Neural cell (in vitro differentiated cells): ENCODE data around the gene GALNT1. TPM values are rescaled to one million over a fixed set of nuclear protein-coding genes. Genes with fewer than 3 reads are reported as not detected.

ENCODE experiments used
- H2AFZ ChIP-seq: fragments of 200-600, 300-800 bp; sonication (generic), shearing (Covaris generic); 2 replicates; pipeline ENCODE4 v1.6.0; 2014; ENCODE audit warnings: low read depth, mild to moderate bottlenecking, antibody characterized with exemption, low read length, moderate library complexity
- H3F3A ChIP-seq: fragments of 200-600 bp; shearing (Covaris generic); 2 replicates; pipeline ENCODE4 v1.6.1; 2016; ENCODE audit warnings: mild to moderate bottlenecking, moderate library complexity, mixed read lengths, antibody characterized with exemption, low read length; ENCODE audit not compliant: insufficient read depth, poor library complexity, severe bottlenecking
- H3K27ac ChIP-seq: fragments of 200-600, 300-800 bp; sonication (generic), shearing (Covaris generic); 2 replicates; pipeline ENCODE4 v1.5.1; 2014; ENCODE audit warnings: mild to moderate bottlenecking, low read length, moderate library complexity
- H3K27me3 ChIP-seq: fragments of 300-800, 200-600 bp; sonication (generic), shearing (Covaris generic); 2 replicates; pipeline ENCODE4 v1.6.0; 2014; ENCODE audit warnings: mild to moderate bottlenecking, low read depth, low read length, moderate library complexity; ENCODE audit not compliant: insufficient read depth
- H3K36me3 ChIP-seq: fragments of 300-800, 200-600 bp; sonication (generic), shearing (Covaris generic); 2 replicates; pipeline ENCODE4 v1.5.1; 2014; ENCODE audit warnings: mild to moderate bottlenecking, antibody characterized with exemption, low read length, moderate library complexity; ENCODE audit not compliant: insufficient read depth
- H3K4me2 ChIP-seq: fragments of 300-800, 200-600 bp; sonication (generic), shearing (Covaris generic); 2 replicates; pipeline ENCODE4 v1.6.0; 2014; ENCODE audit warnings: mild to moderate bottlenecking, low read length
- H3K4me3 ChIP-seq: fragments of 300-800, 200-600 bp; sonication (generic), shearing (Covaris generic); 2 replicates; pipeline ENCODE4 v1.5.1; 2014; ENCODE audit warnings: mild to moderate bottlenecking, low read length, moderate library complexity
- H3K79me2 ChIP-seq: fragments of 200-600 bp; shearing (Covaris generic); replicated peaks from 2 replicates; pipeline ENCODE4 v1.6.0; 2014; ENCODE audit warnings: mild to moderate bottlenecking, low read length, moderate library complexity; ENCODE audit not compliant: insufficient read depth
- H3K9ac ChIP-seq: fragments of 300-800, 200-600 bp; sonication (generic), shearing (Covaris generic); 2 replicates; pipeline ENCODE4 v1.6.1; 2016; ENCODE audit warnings: mild to moderate bottlenecking, low read length, mixed read lengths
- H3K9me2 ChIP-seq: fragments of 200-600 bp; shearing (Covaris generic); 2 replicates; pipeline ENCODE4 v1.6.1; 2016; ENCODE audit warnings: mild to moderate bottlenecking, low read length, mixed read lengths; ENCODE audit not compliant: insufficient read depth
- H3K9me3 ChIP-seq: fragments of 200-600, 300-800 bp; sonication (generic), shearing (Covaris generic); 2 replicates; pipeline ENCODE4 v1.6.1; 2016; ENCODE audit warnings: mild to moderate bottlenecking, mixed run types, low read length, moderate library complexity, mixed read lengths
- H4K20me1 ChIP-seq: fragments of 200-600 bp; shearing (Covaris generic); 2 replicates; pipeline ENCODE4 v1.6.1; 2016; ENCODE audit warnings: mild to moderate bottlenecking, mixed run types; ENCODE audit not compliant: insufficient read depth
- CTCF ChIP-seq: fragments of 450-650 bp; IDR thresholded peaks from 2 replicates; pipeline ENCODE4 v1.5.1; 2014; ENCODE audit warnings: antibody characterized with exemption, mild to moderate bottlenecking, moderate library complexity; ENCODE audit not compliant: poor library complexity, severe bottlenecking
- EP300 ChIP-seq: fragments of 450-650 bp; conservative IDR thresholded peaks from 2 replicates; pipeline ENCODE4 v1.6.1; 2014; ENCODE audit warnings: antibody characterized with exemption, mild to moderate bottlenecking, moderate library complexity; ENCODE audit not compliant: poor library complexity, severe bottlenecking
- EZH2 ChIP-seq: fragments of 200-600, 300-800 bp; shearing (Covaris generic), sonication (generic); IDR thresholded peaks from 2 replicates; pipeline ENCODE4 v1.6.1; 2014; ENCODE audit warnings: antibody characterized with exemption, low read length, borderline replicate concordance, mild to moderate bottlenecking; ENCODE audit not compliant: insufficient read depth, poor library complexity, severe bottlenecking
- MXI1 ChIP-seq: fragments of 450-650 bp; conservative IDR thresholded peaks from 2 replicates; pipeline ENCODE4 v1.6.1; 2014; ENCODE audit warnings: antibody characterized with exemption, mild to moderate bottlenecking; ENCODE audit not compliant: poor library complexity, severe bottlenecking
- POLR2AphosphoS5 ChIP-seq: IDR thresholded peaks from 2 replicates; pipeline ENCODE4 v1.6.1; 2012
- RAD21 ChIP-seq: fragments of 450-650 bp; conservative IDR thresholded peaks from 2 replicates; pipeline ENCODE4 v1.6.1; 2014; ENCODE audit warnings: antibody characterized with exemption, mild to moderate bottlenecking, moderate library complexity
- SMC3 ChIP-seq: fragments of 450-650 bp; conservative IDR thresholded peaks from 2 replicates; pipeline ENCODE4 v1.6.1; 2014; ENCODE audit warnings: antibody characterized with exemption, mild to moderate bottlenecking, moderate library complexity; ENCODE audit not compliant: poor library complexity
- TAF1 ChIP-seq: IDR thresholded peaks from 2 replicates; pipeline ENCODE4 v1.6.1; 2012; ENCODE audit warnings: low read depth
- polyA plus RNA-seq: library from polyadenylated mRNA; depleted of rRNA; stranded (reverse); fragments of >200 nt; gene quantifications from 2 replicates; pipeline ENCODE4 v1.2.3, GENCODE V29; 2014
- TF ChIP-seq, protein P1 (sequence below): IDR thresholded peaks from 2 replicates; pipeline ENCODE4 v1.6.1; 2012; ENCODE audit warnings: borderline replicate concordance

The GALNT1 gene
- polyA plus RNA-seq, 1 donor from 2014 or later, result 103 TPM

- no peak overlapping the region for H3K27ac ChIP-seq
- H4K20me1 ChIP-seq, result no peaks in the 10 kb centered on the region
- H3K9me3 ChIP-seq, result no peaks in the 10 kb centered on the region
- no peak overlapping the region for H3K4me3 ChIP-seq
- peaks cover 86% of the 10 kb centered on the region for H3K79me2 ChIP-seq
- TF ChIP-seq SMC3, result no peak
- TF ChIP-seq TAF1, result no peak
- no peak for TF ChIP-seq RAD21
- no peak for TF ChIP-seq EZH2
- no peak for TF ChIP-seq POLR2AphosphoS5
- TF ChIP-seq, protein P1, sequence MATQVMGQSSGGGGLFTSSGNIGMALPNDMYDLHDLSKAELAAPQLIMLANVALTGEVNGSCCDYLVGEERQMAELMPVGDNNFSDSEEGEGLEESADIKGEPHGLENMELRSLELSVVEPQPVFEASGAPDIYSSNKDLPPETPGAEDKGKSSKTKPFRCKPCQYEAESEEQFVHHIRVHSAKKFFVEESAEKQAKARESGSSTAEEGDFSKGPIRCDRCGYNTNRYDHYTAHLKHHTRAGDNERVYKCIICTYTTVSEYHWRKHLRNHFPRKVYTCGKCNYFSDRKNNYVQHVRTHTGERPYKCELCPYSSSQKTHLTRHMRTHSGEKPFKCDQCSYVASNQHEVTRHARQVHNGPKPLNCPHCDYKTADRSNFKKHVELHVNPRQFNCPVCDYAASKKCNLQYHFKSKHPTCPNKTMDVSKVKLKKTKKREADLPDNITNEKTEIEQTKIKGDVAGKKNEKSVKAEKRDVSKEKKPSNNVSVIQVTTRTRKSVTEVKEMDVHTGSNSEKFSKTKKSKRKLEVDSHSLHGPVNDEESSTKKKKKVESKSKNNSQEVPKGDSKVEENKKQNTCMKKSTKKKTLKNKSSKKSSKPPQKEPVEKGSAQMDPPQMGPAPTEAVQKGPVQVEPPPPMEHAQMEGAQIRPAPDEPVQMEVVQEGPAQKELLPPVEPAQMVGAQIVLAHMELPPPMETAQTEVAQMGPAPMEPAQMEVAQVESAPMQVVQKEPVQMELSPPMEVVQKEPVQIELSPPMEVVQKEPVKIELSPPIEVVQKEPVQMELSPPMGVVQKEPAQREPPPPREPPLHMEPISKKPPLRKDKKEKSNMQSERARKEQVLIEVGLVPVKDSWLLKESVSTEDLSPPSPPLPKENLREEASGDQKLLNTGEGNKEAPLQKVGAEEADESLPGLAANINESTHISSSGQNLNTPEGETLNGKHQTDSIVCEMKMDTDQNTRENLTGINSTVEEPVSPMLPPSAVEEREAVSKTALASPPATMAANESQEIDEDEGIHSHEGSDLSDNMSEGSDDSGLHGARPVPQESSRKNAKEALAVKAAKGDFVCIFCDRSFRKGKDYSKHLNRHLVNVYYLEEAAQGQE, result no peak
- TF ChIP-seq CTCF, result no peak
- TF ChIP-seq MXI1, result no peak
- no peak for TF ChIP-seq EP300
- no peaks in the 10 kb centered on the region for H3K27me3 ChIP-seq
- no peaks in the 10 kb centered on the region for H3K9me2 ChIP-seq
- H3K9ac ChIP-seq, result no peak overlapping the region
- H3K36me3 ChIP-seq, result no peaks in the 10 kb centered on the region
- no peak overlapping the region for H2AFZ ChIP-seq
- no peak overlapping the region for H3K4me2 ChIP-seq
- H3F3A ChIP-seq, result no peaks in the 10 kb centered on the region
These were observed 20.8 kb downstream of the GALNT1 start for GRCh38 chr18:35602193-35602820.

- H2AFZ ChIP-seq, result no peak overlapping the region
- no peaks in the 10 kb centered on the region for H3K27me3 ChIP-seq
- no peak overlapping the region for H3K9ac ChIP-seq
- no peaks in the 10 kb centered on the region for H3K9me2 ChIP-seq
- TF ChIP-seq EP300, result no peak
- TF ChIP-seq SMC3, result no peak
- TF ChIP-seq TAF1, result no peak
- TF ChIP-seq EZH2, result no peak
- no peak for TF ChIP-seq RAD21
- TF ChIP-seq, protein P1, result no peak
- no peak for TF ChIP-seq CTCF
- TF ChIP-seq POLR2AphosphoS5, result no peak
- no peak for TF ChIP-seq MXI1
- no peaks in the 10 kb centered on the region for H3K9me3 ChIP-seq
- H4K20me1 ChIP-seq, result no peaks in the 10 kb centered on the region
- no peak overlapping the region for H3K4me2 ChIP-seq
- no peak overlapping the region for H3K27ac ChIP-seq
- no peak overlapping the region for H3K4me3 ChIP-seq
- no peaks in the 10 kb centered on the region for H3F3A ChIP-seq
- H3K36me3 ChIP-seq, result no peaks in the 10 kb centered on the region
- peaks cover 90% of the 10 kb centered on the region for H3K79me2 ChIP-seq
These were observed 21.5 kb downstream of the GALNT1 start for GRCh38 chr18:35603008-35603407.
